ENCODE results near the gene ACACB.

DNA sequence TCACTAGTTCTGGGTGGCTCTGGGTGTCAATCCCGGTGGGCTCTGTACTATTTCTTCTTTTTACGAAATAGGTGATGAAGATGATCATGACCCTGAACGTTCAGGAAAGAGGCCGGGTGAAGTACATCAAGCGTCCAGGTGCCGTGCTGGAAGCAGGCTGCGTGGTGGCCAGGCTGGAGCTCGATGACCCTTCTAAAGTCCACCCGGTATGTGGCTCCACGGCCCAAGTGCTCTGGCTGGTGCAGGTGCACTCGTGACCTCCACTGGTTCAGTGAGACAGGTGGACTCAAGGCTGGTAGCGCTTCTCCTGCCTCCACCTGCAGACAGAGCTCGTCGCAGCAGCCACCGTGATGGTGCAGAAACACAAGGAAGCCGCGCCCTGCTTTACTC lies 85.1 kb downstream of the ACACB start:
- TF ChIP-seq, protein P1, sequence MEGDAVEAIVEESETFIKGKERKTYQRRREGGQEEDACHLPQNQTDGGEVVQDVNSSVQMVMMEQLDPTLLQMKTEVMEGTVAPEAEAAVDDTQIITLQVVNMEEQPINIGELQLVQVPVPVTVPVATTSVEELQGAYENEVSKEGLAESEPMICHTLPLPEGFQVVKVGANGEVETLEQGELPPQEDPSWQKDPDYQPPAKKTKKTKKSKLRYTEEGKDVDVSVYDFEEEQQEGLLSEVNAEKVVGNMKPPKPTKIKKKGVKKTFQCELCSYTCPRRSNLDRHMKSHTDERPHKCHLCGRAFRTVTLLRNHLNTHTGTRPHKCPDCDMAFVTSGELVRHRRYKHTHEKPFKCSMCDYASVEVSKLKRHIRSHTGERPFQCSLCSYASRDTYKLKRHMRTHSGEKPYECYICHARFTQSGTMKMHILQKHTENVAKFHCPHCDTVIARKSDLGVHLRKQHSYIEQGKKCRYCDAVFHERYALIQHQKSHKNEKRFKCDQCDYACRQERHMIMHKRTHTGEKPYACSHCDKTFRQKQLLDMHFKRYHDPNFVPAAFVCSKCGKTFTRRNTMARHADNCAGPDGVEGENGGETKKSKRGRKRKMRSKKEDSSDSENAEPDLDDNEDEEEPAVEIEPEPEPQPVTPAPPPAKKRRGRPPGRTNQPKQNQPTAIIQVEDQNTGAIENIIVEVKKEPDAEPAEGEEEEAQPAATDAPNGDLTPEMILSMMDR (IDR thresholded peaks at IDR 0.05): no peak
- TF ChIP-seq POLR2A (IDR thresholded peaks at IDR 0.05): no peak

All from tibial nerve (tissue), 3 donors.